HG03521 (cell line): ENCODE results near the gene ZBTB48.

Experiments
- ATAC-seq: cut with Tn5 transposase; IDR thresholded peaks from one replicate; pipeline ENCODE4 v1.9.1; 2021; ENCODE audit warnings: mild to moderate bottlenecking, moderate library complexity; ENCODE audit not compliant: unreplicated experiment

The ZBTB48 gene

GRCh38 chr1:6603915-6604558, 24.2 kb downstream of the ZBTB48 start:
- ATAC-seq, result no peak

GRCh38 chr1:6612641-6613360, 33.0 kb downstream of the ZBTB48 start:
- ATAC-seq, result peak; percentile 23

- ATAC-seq, result peak; percentile 93
Measured at GRCh38 chr1:6613361-6614018, 33.7 kb downstream of the ZBTB48 start, which contains the start of gene PHF13. PHF13 (plus strand) TSS chr1:6613731; CDS start chr1:6614067, 336 bp downstream.

- ATAC-seq, result no peak
Measured at GRCh38 chr1:6614019-6614928, 34.5 kb downstream of the ZBTB48 start.

- no peak for ATAC-seq
Measured at GRCh38 chr1:6614929-6615785, 35.4 kb downstream of the ZBTB48 start.

GRCh38 chr1:6619045-6619444, 39.3 kb downstream of the ZBTB48 start:
- ATAC-seq, result no peak

- ATAC-seq, result no peak
Measured at GRCh38 chr1:6621429-6622391, 41.9 kb downstream of the ZBTB48 start.

- ATAC-seq, result no peak
Measured at GRCh38 chr1:6622396-6623152, 42.8 kb downstream of the ZBTB48 start.

GRCh38 chr1:6623269-6623965, 43.6 kb downstream of the ZBTB48 start:
- no peak for ATAC-seq

GRCh38 chr1:6624710-6625583, 45.2 kb downstream of the ZBTB48 start, which contains the start of gene THAP3:
THAP3 (plus strand) TSS chr1:6624868; CDS start chr1:6625219, 351 bp downstream.
- peak; percentile 77 for ATAC-seq

- ATAC-seq, result no peak
Measured at GRCh38 chr1:6625584-6626149, 45.9 kb downstream of the ZBTB48 start.

- ATAC-seq, result no peak
Measured at GRCh38 chr1:6627031-6627430, 47.2 kb downstream of the ZBTB48 start.

GRCh38 chr1:6627841-6628545, 48.2 kb downstream of the ZBTB48 start:
- no peak for ATAC-seq

- no peak for ATAC-seq
Measured at GRCh38 chr1:6628971-6629479, 49.2 kb downstream of the ZBTB48 start.

- ATAC-seq, result no peak
Measured at GRCh38 chr1:6630027-6630426, 50.2 kb downstream of the ZBTB48 start.
